HepG2 (cell line): ENCODE data around the gene TTC6. TPM values are rescaled to one million over a fixed set of nuclear protein-coding genes. Genes with fewer than 3 reads are reported as not detected.
A peak's percentile ranks its signal among the peaks of the same experiment; 100 is the strongest.

Experiments used
- ARID4A ChIP-seq: sonication (generic); formaldehyde crosslinking; IDR thresholded peaks from 2 replicates; pipeline ENCODE4 v1.5.0; 2020; ENCODE audit warnings: mild to moderate bottlenecking, missing genetic modification reagents, borderline replicate concordance
- ATF4 ChIP-seq, 2 experiments: fragments of 450-650 bp in 1 of 2; sonication (generic) in 1 of 2; formaldehyde crosslinking; IDR thresholded peaks; 2 replicates each; pipeline versions ENCODE4 v1.5.0 to v1.8.0; 2020 to 2022; ENCODE audit warnings: mild to moderate bottlenecking in 1 of 2, missing genetic modification reagents in 1 of 2
- GABPB1 ChIP-seq: IDR thresholded peaks from 2 replicates; pipeline ENCODE4 v1.6.1; 2016; ENCODE audit warnings: mild to moderate bottlenecking, missing genetic modification reagents, moderate library complexity, missing compliant biosample characterization
- HOXD1 ChIP-seq: sonication (generic); formaldehyde crosslinking; IDR thresholded peaks from 2 replicates; pipeline ENCODE4 v1.5.0; 2020; ENCODE audit warnings: missing genetic modification reagents
- KLF11 ChIP-seq: IDR thresholded peaks from 2 replicates; pipeline ENCODE4 v1.6.1; 2016; ENCODE audit warnings: missing compliant biosample characterization
- MXI1 ChIP-seq: IDR thresholded peaks from 3 replicates; pipeline ENCODE4 v1.6.1; 2012; ENCODE audit warnings: low read depth, low read length, inconsistent platforms, borderline replicate concordance
- PCBP1 ChIP-seq: fragments of 200-400 bp; formaldehyde crosslinking; IDR thresholded peaks from 2 replicates; pipeline ENCODE4 v1.6.1; 2017; ENCODE audit warnings: mild to moderate bottlenecking, low read depth, low read length, borderline replicate concordance
- TOPORS ChIP-seq: sonication (generic); formaldehyde crosslinking; IDR thresholded peaks from 2 replicates; pipeline ENCODE4 v1.8.0; 2023; ENCODE audit warnings: mild to moderate bottlenecking, missing genetic modification reagents
- ZBTB38 ChIP-seq: sonication (generic); formaldehyde crosslinking; IDR thresholded peaks from 2 replicates; pipeline ENCODE4 v1.5.1; 2020; ENCODE audit warnings: mild to moderate bottlenecking, missing genetic modification reagents
- ZNF274 ChIP-seq: sonication (generic); formaldehyde crosslinking; IDR thresholded peaks from 2 replicates; pipeline ENCODE4 v1.5.1; 2020; ENCODE audit warnings: mild to moderate bottlenecking, missing genetic modification reagents
- ZNF572 ChIP-seq: sonication (generic); formaldehyde crosslinking; IDR thresholded peaks from 2 replicates; pipeline ENCODE4 v1.5.1; 2020; ENCODE audit warnings: mild to moderate bottlenecking, missing genetic modification reagents
- ZNF788 ChIP-seq: sonication (generic); formaldehyde crosslinking; IDR thresholded peaks from 2 replicates; pipeline ENCODE4 v1.5.0; 2020; ENCODE audit warnings: mild to moderate bottlenecking, missing genetic modification reagents, borderline replicate concordance
- polyA plus RNA-seq, 8 experiments: library from polyadenylated mRNA; depleted of rRNA in 3 of 8; stranded (reverse) in 7 of 8; unstranded in 1 of 8; fragments of >200 nt; fragmentation: Illumina TruSeq in 4 of 8; extraction: Trizol in 4 of 8; gene quantifications; 2 replicates each; pipeline versions ENCODE4 v1.2.1 to v1.2.3, GENCODE V29; 2011 to 2016; ENCODE audit warnings: low read depth in 4 of 8, missing spikeins in 1 of 8, mixed read lengths in 1 of 8; ENCODE audit not compliant: insufficient read depth in 1 of 8
- total RNA-seq, 5 experiments: library from RNA; depleted of rRNA; stranded (reverse); fragments of >200 nt; fragmentation: Illumina TruSeq; extraction: Trizol; gene quantifications; 2 replicates each; pipeline ENCODE4 v1.2.3, GENCODE V29; 2016; ENCODE audit warnings: low read depth in 1 of 5
- TF ChIP-seq, protein P1 (sequence below): sonication (generic); formaldehyde crosslinking; IDR thresholded peaks from 2 replicates; pipeline ENCODE4 v1.4.0; 2020; ENCODE audit warnings: mild to moderate bottlenecking, missing genetic modification reagents
- TF ChIP-seq, protein P2 (sequence below): sonication (generic); formaldehyde crosslinking; IDR thresholded peaks from 2 replicates; pipeline ENCODE4 v1.4.0; 2020; ENCODE audit warnings: missing genetic modification reagents
- TF ChIP-seq, protein P3 (sequence below): IDR thresholded peaks from 2 replicates; pipeline ENCODE4 v1.6.1; 2018; ENCODE audit warnings: missing genetic modification reagents

Gene TTC6
- total and polyA plus RNA-seq, 2 of the 13 experiments (the other 11 are each of a cell fraction or from before 2014, with no cell fraction given): 9.3 to 27.4 TPM

DNA sequence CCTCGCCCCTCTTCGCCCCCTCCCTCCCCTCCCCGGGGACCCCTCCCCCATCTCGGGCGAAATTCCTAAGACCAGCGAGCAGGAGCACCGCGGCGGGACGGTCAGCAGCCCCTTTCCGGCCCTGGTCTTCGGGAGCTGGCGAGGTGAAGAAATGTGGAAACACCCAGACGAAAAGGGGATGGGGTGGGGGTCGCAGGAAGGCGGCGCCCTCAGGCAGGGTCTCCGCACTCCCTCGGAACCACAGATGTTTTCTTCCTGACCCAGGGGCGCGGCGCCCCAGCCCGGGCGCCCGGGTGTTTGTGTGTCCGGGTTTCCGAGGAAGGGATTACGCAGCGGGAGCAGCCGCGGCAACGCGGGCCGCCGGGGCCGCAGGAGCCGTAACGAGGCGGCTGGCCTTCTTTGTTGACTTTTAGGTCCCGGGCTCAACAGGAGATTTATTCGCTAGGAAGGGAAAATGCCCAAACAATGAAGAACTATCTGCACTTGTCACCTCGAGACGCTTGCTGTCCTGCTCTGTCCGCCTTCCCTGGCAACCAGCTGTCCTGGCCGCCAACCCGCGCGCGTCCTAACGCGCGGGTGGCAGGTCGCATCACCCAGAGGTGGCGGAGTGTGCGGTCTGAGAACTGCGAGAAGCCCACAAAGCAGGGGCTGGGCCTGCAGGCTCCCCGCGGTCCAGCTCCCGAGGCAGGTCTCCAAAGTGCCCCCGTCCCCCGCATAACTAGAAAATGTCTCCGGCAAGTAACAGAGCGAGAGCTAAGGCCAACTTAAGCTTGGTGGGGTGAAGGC lies 7.4 kb upstream of the TTC6 start (continued):
- peak; percentile 82; the same call in 1 of the 2 replicates for TF ChIP-seq GABPB1 (CRISPR knock-in tag)
- peak; percentile 51; the same call in 1 of the 2 replicates for TF ChIP-seq KLF11
- TF ChIP-seq, protein P1, sequence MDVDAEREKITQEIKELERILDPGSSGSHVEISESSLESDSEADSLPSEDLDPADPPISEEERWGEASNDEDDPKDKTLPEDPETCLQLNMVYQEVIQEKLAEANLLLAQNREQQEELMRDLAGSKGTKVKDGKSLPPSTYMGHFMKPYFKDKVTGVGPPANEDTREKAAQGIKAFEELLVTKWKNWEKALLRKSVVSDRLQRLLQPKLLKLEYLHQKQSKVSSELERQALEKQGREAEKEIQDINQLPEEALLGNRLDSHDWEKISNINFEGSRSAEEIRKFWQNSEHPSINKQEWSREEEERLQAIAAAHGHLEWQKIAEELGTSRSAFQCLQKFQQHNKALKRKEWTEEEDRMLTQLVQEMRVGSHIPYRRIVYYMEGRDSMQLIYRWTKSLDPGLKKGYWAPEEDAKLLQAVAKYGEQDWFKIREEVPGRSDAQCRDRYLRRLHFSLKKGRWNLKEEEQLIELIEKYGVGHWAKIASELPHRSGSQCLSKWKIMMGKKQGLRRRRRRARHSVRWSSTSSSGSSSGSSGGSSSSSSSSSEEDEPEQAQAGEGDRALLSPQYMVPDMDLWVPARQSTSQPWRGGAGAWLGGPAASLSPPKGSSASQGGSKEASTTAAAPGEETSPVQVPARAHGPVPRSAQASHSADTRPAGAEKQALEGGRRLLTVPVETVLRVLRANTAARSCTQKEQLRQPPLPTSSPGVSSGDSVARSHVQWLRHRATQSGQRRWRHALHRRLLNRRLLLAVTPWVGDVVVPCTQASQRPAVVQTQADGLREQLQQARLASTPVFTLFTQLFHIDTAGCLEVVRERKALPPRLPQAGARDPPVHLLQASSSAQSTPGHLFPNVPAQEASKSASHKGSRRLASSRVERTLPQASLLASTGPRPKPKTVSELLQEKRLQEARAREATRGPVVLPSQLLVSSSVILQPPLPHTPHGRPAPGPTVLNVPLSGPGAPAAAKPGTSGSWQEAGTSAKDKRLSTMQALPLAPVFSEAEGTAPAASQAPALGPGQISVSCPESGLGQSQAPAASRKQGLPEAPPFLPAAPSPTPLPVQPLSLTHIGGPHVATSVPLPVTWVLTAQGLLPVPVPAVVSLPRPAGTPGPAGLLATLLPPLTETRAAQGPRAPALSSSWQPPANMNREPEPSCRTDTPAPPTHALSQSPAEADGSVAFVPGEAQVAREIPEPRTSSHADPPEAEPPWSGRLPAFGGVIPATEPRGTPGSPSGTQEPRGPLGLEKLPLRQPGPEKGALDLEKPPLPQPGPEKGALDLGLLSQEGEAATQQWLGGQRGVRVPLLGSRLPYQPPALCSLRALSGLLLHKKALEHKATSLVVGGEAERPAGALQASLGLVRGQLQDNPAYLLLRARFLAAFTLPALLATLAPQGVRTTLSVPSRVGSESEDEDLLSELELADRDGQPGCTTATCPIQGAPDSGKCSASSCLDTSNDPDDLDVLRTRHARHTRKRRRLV (CRISPR knock-in tag): no peak
- peak; percentile 88 for TF ChIP-seq PCBP1
- peak; percentile 95 for TF ChIP-seq ZNF572 (CRISPR knock-in tag)
- no peak for TF ChIP-seq ATF4 (CRISPR knock-in tag; IDR thresholded peaks at IDR 0.05)
- peak; percentile 22; the same call in 1 of the 3 replicates for TF ChIP-seq MXI1
- TF ChIP-seq, protein P2, sequence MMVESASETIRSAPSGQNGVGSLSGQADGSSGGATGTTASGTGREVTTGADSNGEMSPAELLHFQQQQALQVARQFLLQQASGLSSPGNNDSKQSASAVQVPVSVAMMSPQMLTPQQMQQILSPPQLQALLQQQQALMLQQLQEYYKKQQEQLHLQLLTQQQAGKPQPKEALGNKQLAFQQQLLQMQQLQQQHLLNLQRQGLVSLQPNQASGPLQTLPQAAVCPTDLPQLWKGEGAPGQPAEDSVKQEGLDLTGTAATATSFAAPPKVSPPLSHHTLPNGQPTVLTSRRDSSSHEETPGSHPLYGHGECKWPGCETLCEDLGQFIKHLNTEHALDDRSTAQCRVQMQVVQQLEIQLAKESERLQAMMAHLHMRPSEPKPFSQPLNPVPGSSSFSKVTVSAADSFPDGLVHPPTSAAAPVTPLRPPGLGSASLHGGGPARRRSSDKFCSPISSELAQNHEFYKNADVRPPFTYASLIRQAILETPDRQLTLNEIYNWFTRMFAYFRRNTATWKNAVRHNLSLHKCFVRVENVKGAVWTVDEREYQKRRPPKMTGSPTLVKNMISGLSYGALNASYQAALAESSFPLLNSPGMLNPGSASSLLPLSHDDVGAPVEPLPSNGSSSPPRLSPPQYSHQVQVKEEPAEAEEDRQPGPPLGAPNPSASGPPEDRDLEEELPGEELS (CRISPR knock-in tag): peak; percentile 30; the same call in 1 of the 2 replicates
- peak; percentile 81; the same call in 1 of the 2 replicates for TF ChIP-seq ZBTB38 (CRISPR knock-in tag)
- TF ChIP-seq, protein P3, sequence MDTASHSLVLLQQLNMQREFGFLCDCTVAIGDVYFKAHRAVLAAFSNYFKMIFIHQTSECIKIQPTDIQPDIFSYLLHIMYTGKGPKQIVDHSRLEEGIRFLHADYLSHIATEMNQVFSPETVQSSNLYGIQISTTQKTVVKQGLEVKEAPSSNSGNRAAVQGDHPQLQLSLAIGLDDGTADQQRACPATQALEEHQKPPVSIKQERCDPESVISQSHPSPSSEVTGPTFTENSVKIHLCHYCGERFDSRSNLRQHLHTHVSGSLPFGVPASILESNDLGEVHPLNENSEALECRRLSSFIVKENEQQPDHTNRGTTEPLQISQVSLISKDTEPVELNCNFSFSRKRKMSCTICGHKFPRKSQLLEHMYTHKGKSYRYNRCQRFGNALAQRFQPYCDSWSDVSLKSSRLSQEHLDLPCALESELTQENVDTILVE (CRISPR knock-in tag): no peak
- TF ChIP-seq TOPORS: no peak
- peak; percentile 93 for TF ChIP-seq ARID4A
- peak; percentile 92; the same call in 1 of the 2 replicates for TF ChIP-seq ZNF788 (CRISPR knock-in tag)
- TF ChIP-seq ZNF274: peak; percentile 92
- TF ChIP-seq HOXD1 (CRISPR knock-in tag): no peak
